Loucy (cell line): ENCODE data around the gene SUFU.

ENCODE experiments used
- H2AFZ ChIP-seq: fragments of 200-600 bp; sonication (generic); 2 replicates; pipeline ENCODE4 v1.6.0; 2016; ENCODE audit warnings: antibody characterized with exemption, mild to moderate bottlenecking, low read length, moderate library complexity
- H3F3A ChIP-seq: fragments of 200-600 bp; 2 replicates; pipeline ENCODE4 v1.6.0; 2016; ENCODE audit warnings: antibody characterized with exemption, low read depth, mild to moderate bottlenecking
- H3K27me3 ChIP-seq: fragments of 200-600 bp; sonication (generic); 2 replicates; pipeline ENCODE4 v1.6.1; 2014; ENCODE audit warnings: low read length, mild to moderate bottlenecking; ENCODE audit not compliant: insufficient read depth, poor library complexity, severe bottlenecking
- H3K36me3 ChIP-seq: fragments of 200-600 bp; sonication (generic); 2 replicates; pipeline ENCODE4 v1.6.1; 2016; ENCODE audit warnings: low read length; ENCODE audit not compliant: insufficient read depth
- H3K4me1 ChIP-seq: fragments of 200-600 bp; sonication (generic); 2 replicates; pipeline ENCODE4 v1.5.1; 2014; ENCODE audit warnings: low read length, mild to moderate bottlenecking; ENCODE audit not compliant: insufficient read depth, poor library complexity, severe bottlenecking
- H3K4me2 ChIP-seq: fragments of 200-600 bp; sonication (generic); 2 replicates; pipeline ENCODE4 v1.6.0; 2014; ENCODE audit warnings: antibody characterized with exemption, low read length, low read depth, mild to moderate bottlenecking; ENCODE audit not compliant: poor library complexity, severe bottlenecking
- H3K4me3 ChIP-seq: fragments of 200-600 bp; sonication (generic); 2 replicates; pipeline ENCODE4 v1.5.1; 2014; ENCODE audit warnings: low read length, mild to moderate bottlenecking, mixed read lengths; ENCODE audit not compliant: poor library complexity, severe bottlenecking
- H3K79me2 ChIP-seq: fragments of 200-600 bp; sonication (generic); 2 replicates; pipeline ENCODE4 v1.6.1; 2014; ENCODE audit warnings: low read length; ENCODE audit not compliant: insufficient read depth
- H3K9ac ChIP-seq: fragments of 200-600 bp; sonication (generic); 2 replicates; pipeline ENCODE4 v1.6.0; 2014; ENCODE audit warnings: mild to moderate bottlenecking, low read depth, low read length, moderate library complexity; ENCODE audit not compliant: poor library complexity, severe bottlenecking
- H3K9me2 ChIP-seq: fragments of 200-600 bp; sonication (generic); replicated peaks from 2 replicates; pipeline ENCODE4 v1.6.1; 2016; ENCODE audit warnings: low read depth, low read length, mixed read lengths
- H3K9me3 ChIP-seq: fragments of 200-600 bp; sonication (generic); 2 replicates; pipeline ENCODE4 v1.6.1; 2014; ENCODE audit warnings: mild to moderate bottlenecking, antibody characterized with exemption, low read length, low read depth; ENCODE audit not compliant: insufficient read depth
- H4K20me1 ChIP-seq: fragments of 200-600 bp; sonication (generic); 2 replicates; pipeline ENCODE4 v1.6.0; 2014; ENCODE audit warnings: antibody characterized with exemption, low read length, mild to moderate bottlenecking; ENCODE audit not compliant: insufficient read depth, poor library complexity, severe bottlenecking
- CTCF ChIP-seq: fragments of 200-600 bp; sonication (generic); conservative IDR thresholded peaks from 2 replicates; pipeline ENCODE4 v1.5.1; 2014; ENCODE audit warnings: mild to moderate bottlenecking, antibody characterized with exemption, low read length
- EZH2phosphoT487 ChIP-seq: fragments of 200-600 bp; IDR thresholded peaks from 2 replicates; pipeline ENCODE4 v1.6.1; 2018; ENCODE audit warnings: antibody characterized with exemption, mild to moderate bottlenecking, moderate library complexity, borderline replicate concordance

SUFU gene

GRCh38 chr10:102658802-102659201, 155.0 kb downstream of the SUFU start:
- peaks cover 20% of the 10 kb centered on the region for H3K79me2 ChIP-seq
- H3K27me3 ChIP-seq: no peaks in the 10 kb centered on the region
- peaks cover 16% of the 10 kb centered on the region for H4K20me1 ChIP-seq
- no peak overlapping the region for H3K4me3 ChIP-seq
- no peaks in the 10 kb centered on the region for H3F3A ChIP-seq
- no peak overlapping the region for H2AFZ ChIP-seq
- H3K9me3 ChIP-seq: no peaks in the 10 kb centered on the region
- TF ChIP-seq CTCF (no peak), EZH2phosphoT487 (no peak)
- peaks cover 50% of the 10 kb centered on the region; the same call in 1 of the 2 replicates for H3K36me3 ChIP-seq
- H3K4me1 ChIP-seq: peaks cover 25% of the 10 kb centered on the region
- no peak overlapping the region for H3K9ac ChIP-seq
- no peaks in the 10 kb centered on the region for H3K9me2 ChIP-seq
- H3K4me2 ChIP-seq: no peak overlapping the region

GRCh38 chr10:102660888-102661657, 157.3 kb downstream of the SUFU start:
- no peaks in the 10 kb centered on the region for H3K9me2 ChIP-seq
- peaks cover 25% of the 10 kb centered on the region for H3K4me1 ChIP-seq
- H3K27me3 ChIP-seq: no peaks in the 10 kb centered on the region
- H3K9ac ChIP-seq: peak overlapping the region; percentile 74
- peak overlapping the region; percentile 75 for H3K4me2 ChIP-seq
- no peaks in the 10 kb centered on the region for H4K20me1 ChIP-seq
- peaks cover 27% of the 10 kb centered on the region; the same call in 1 of the 2 replicates for H3K36me3 ChIP-seq
- no peaks in the 10 kb centered on the region; the same call in 1 of the 2 replicates for H3K79me2 ChIP-seq
- no peak overlapping the region for H2AFZ ChIP-seq
- H3K4me3 ChIP-seq: peak overlapping the region; percentile 66
- no peaks in the 10 kb centered on the region for H3K9me3 ChIP-seq
- H3F3A ChIP-seq: no peaks in the 10 kb centered on the region
- no peak for TF ChIP-seq CTCF
- TF ChIP-seq EZH2phosphoT487: no peak

- no peak overlapping the region for H2AFZ ChIP-seq
- peak overlapping the region; percentile 66 for H3K4me3 ChIP-seq
- no peaks in the 10 kb centered on the region for H4K20me1 ChIP-seq
- H3K79me2 ChIP-seq: no peaks in the 10 kb centered on the region
- H3F3A ChIP-seq: no peaks in the 10 kb centered on the region
- H3K9ac ChIP-seq: peak overlapping the region; percentile 49
- no peaks in the 10 kb centered on the region for H3K9me2 ChIP-seq
- H3K9me3 ChIP-seq: no peaks in the 10 kb centered on the region
- no peak for TF ChIP-seq EZH2phosphoT487
- TF ChIP-seq CTCF: no peak
- no peaks in the 10 kb centered on the region for H3K27me3 ChIP-seq
- peaks cover 25% of the 10 kb centered on the region for H3K4me1 ChIP-seq
- peak overlapping the region; percentile 75 for H3K4me2 ChIP-seq
- peaks cover 21% of the 10 kb centered on the region; the same call in 1 of the 2 replicates for H3K36me3 ChIP-seq
These were observed 157.9 kb downstream of the SUFU start for GRCh38 chr10:102661658-102662028.
